GM23338 (cell line): Measurements from ENCODE around the gene CNDP2. TPM values are rescaled to one million over a fixed set of nuclear protein-coding genes. Genes with fewer than 3 reads are reported as not detected.

Experiments used
- ATAC-seq: fragments of 200-7000 bp; cut with Tn5 transposase; 3 replicates; pipeline ENCODE4 v1.9.1; 2020
- DNase-seq: peaks from one replicate; pipeline ENCODE4 v3.0.0-alpha.2; 2015; ENCODE audit warnings: low spot score
- H2AFZ ChIP-seq: fragments of 200-600 bp; sonication (generic); 2 replicates; pipeline ENCODE4 v1.8.0; 2016; ENCODE audit warnings: antibody characterized with exemption, mild to moderate bottlenecking, moderate library complexity
- H3F3A ChIP-seq: fragments of 200-600 bp; sonication (generic); replicated peaks from 2 replicates; pipeline ENCODE4 v1.8.0; 2017; ENCODE audit warnings: antibody characterized with exemption, mixed run types, low read depth
- H3K27ac ChIP-seq: fragments of 200-600 bp; sonication (generic); 2 replicates; pipeline ENCODE4 v1.6.1; 2016; ENCODE audit warnings: low read depth
- H3K27me3 ChIP-seq: fragments of 200-600 bp; sonication (generic); 2 replicates; pipeline ENCODE4 v1.8.0; 2016; ENCODE audit warnings: mild to moderate bottlenecking, mixed run types, moderate library complexity; ENCODE audit not compliant: insufficient read depth
- H3K36me3 ChIP-seq: fragments of 200-600 bp; sonication (generic); 2 replicates; pipeline ENCODE4 v1.8.0; 2016; ENCODE audit warnings: mild to moderate bottlenecking; ENCODE audit not compliant: insufficient read depth
- H3K4me1 ChIP-seq: fragments of 200-600 bp; sonication (generic); 2 replicates; pipeline ENCODE4 v1.8.0; 2016; ENCODE audit warnings: mild to moderate bottlenecking, moderate library complexity; ENCODE audit not compliant: insufficient read depth
- H3K4me2 ChIP-seq: fragments of 200-600 bp; sonication (generic); 2 replicates; pipeline ENCODE4 v1.7.1; 2017; ENCODE audit warnings: mixed run types
- H3K4me3 ChIP-seq: fragments of 200-600 bp; sonication (generic); 2 replicates; pipeline ENCODE4 v1.6.1; 2016; ENCODE audit warnings: mixed run types
- H3K79me2 ChIP-seq: fragments of 200-600 bp; sonication (generic); replicated peaks from 2 replicates; pipeline ENCODE4 v1.8.0; 2017; ENCODE audit warnings: mild to moderate bottlenecking; ENCODE audit not compliant: insufficient read depth
- H3K9me2 ChIP-seq: fragments of 200-600 bp; sonication (generic); 2 replicates; pipeline ENCODE4 v1.8.0; 2017; ENCODE audit not compliant: insufficient read depth
- H4K20me1 ChIP-seq: fragments of 200-600 bp; sonication (generic); replicated peaks from 2 replicates; pipeline ENCODE4 v1.8.0; 2017; ENCODE audit warnings: mild to moderate bottlenecking; ENCODE audit not compliant: insufficient read depth
- H3K27ac Mint-ChIP-seq: 2 replicates; pipeline ENCODE4 v1.8.0; 2020; ENCODE audit warnings: inconsistent platforms, mild to moderate bottlenecking, moderate library complexity, mixed read lengths
- H3K27me3 Mint-ChIP-seq: 3 replicates; pipeline ENCODE4 v1.8.0; 2022; ENCODE audit warnings: low read depth, mild to moderate bottlenecking, moderate library complexity, mixed read lengths, inconsistent platforms; ENCODE audit not compliant: insufficient read depth, poor library complexity
- H3K36me3 Mint-ChIP-seq: 3 replicates; pipeline ENCODE4 v1.8.0; 2021; ENCODE audit warnings: low read depth, mild to moderate bottlenecking, inconsistent platforms, moderate library complexity, mixed read lengths
- H3K4me1 Mint-ChIP-seq: 3 replicates; pipeline ENCODE4 v1.8.0; 2020; ENCODE audit warnings: mild to moderate bottlenecking, inconsistent platforms, mixed read lengths
- H3K4me3 Mint-ChIP-seq: 3 replicates; pipeline ENCODE4 v1.8.0; 2021; ENCODE audit warnings: moderate library complexity, mild to moderate bottlenecking, inconsistent platforms, mixed read lengths
- H3K9me3 Mint-ChIP-seq: 3 replicates; pipeline ENCODE4 v1.8.0; 2020; ENCODE audit warnings: moderate library complexity, mild to moderate bottlenecking, inconsistent platforms, mixed read lengths
- CREB1 ChIP-seq: fragments of 250-450 bp; sonication (Bioruptor Pico); IDR thresholded peaks from 2 replicates; pipeline ENCODE4 v1.5.0; 2020; ENCODE audit warnings: low read depth, mild to moderate bottlenecking, moderate library complexity
- CTCF ChIP-seq, 2 experiments: fragments of 200-600 bp in 1 of 2; sonication (generic) in 1 of 2; conservative IDR thresholded peaks; 2 replicates each; pipeline versions ENCODE4 v1.5.1 to v1.6.1; 2016 to 2017; ENCODE audit warnings: antibody characterized with exemption in 2 of 2, low read depth in 2 of 2, mild to moderate bottlenecking in 2 of 2, moderate library complexity in 1 of 2
- ETS1 ChIP-seq: IDR thresholded peaks from 2 replicates; pipeline ENCODE4 v1.6.1; 2016; ENCODE audit warnings: antibody characterized with exemption
- EZH2 ChIP-seq: fragments of 200-600 bp; sonication (generic); IDR thresholded peaks from one replicate; pipeline ENCODE4 v1.8.0; 2017; ENCODE audit warnings: antibody characterized with exemption, mild to moderate bottlenecking, low read depth; ENCODE audit not compliant: unreplicated experiment
- EZH2phosphoT487 ChIP-seq: fragments of 200-600 bp; sonication (generic); IDR thresholded peaks from one replicate; pipeline ENCODE4 v1.8.1; 2018; ENCODE audit warnings: antibody characterized with exemption; ENCODE audit not compliant: unreplicated experiment
- JUNB ChIP-seq: IDR thresholded peaks from one replicate; pipeline ENCODE4 v1.6.1; 2016; ENCODE audit warnings: antibody characterized with exemption; ENCODE audit not compliant: unreplicated experiment
- NANOG ChIP-seq: IDR thresholded peaks from 2 replicates; pipeline ENCODE4 v1.6.1; 2016; ENCODE audit warnings: antibody characterized with exemption, borderline replicate concordance
- POLR2AphosphoS5 ChIP-seq: IDR thresholded peaks from 2 replicates; pipeline ENCODE4 v1.6.1; 2016; ENCODE audit warnings: antibody characterized with exemption, low read depth
- REST ChIP-seq: IDR thresholded peaks from one replicate; pipeline ENCODE4 v1.6.1; 2018; ENCODE audit warnings: antibody characterized with exemption; ENCODE audit not compliant: unreplicated experiment
- STAT1 ChIP-seq: IDR thresholded peaks from one replicate; pipeline ENCODE4 v1.6.1; 2016; ENCODE audit warnings: antibody characterized with exemption; ENCODE audit not compliant: unreplicated experiment
- ZNF114 ChIP-seq: fragments of 250-450 bp; sonication (Bioruptor Pico); IDR thresholded peaks from 2 replicates; pipeline ENCODE4 v1.5.0; 2020; ENCODE audit warnings: mild to moderate bottlenecking, moderate library complexity
- ZNF331 ChIP-seq: fragments of 250-450 bp; sonication (Bioruptor Pico); IDR thresholded peaks from 2 replicates; pipeline ENCODE4 v1.5.0; 2020; ENCODE audit warnings: low read depth, mild to moderate bottlenecking, moderate library complexity
- ZNF462 ChIP-seq: fragments of 250-450 bp; sonication (Bioruptor Pico); IDR thresholded peaks from 2 replicates; pipeline ENCODE4 v1.5.0; 2020; ENCODE audit warnings: mild to moderate bottlenecking, moderate library complexity
- polyA plus RNA-seq: library from polyadenylated mRNA; unstranded; fragments of >200 nt; fragmentation: Nextera tagmentation; extraction: Ambion mirVana; gene quantifications from 2 replicates; pipeline ENCODE4 v1.2.1, GENCODE V29; 2016
- total RNA-seq: library from RNA; depleted of rRNA; stranded (reverse); fragments of >200 nt; shearing (Covaris generic); gene quantifications from 2 replicates; pipeline ENCODE4 v1.2.3, GENCODE V29; 2014

CNDP2 gene
- total and polyA plus RNA-seq, 2 experiments from 2014 or later: 116 to 175 TPM

- H3K9me3 Mint-ChIP-seq: no peaks in the 10 kb centered on the region
- H3K27me3 ChIP-seq: no peaks in the 10 kb centered on the region
- TF ChIP-seq CTCF (conservative IDR thresholded peaks at IDR 0.05; ENCODE audit: low read depth in 2 of 2) (no peak), EZH2phosphoT487 (no peak), EZH2 (no peak), NANOG (no peak), ZNF331 (no peak), REST (no peak), POLR2AphosphoS5 (no peak), JUNB (no peak), ZNF114 (no peak), CREB1 (CRISPR knock-in tag) (no peak), ETS1 (no peak), ZNF462 (CRISPR knock-in tag) (no peak), STAT1 (no peak)
- no peak overlapping the region for H3K27ac ChIP-seq
- no peak for ATAC-seq
- H3K4me3 Mint-ChIP-seq: no peak overlapping the region
- peaks cover 28% of the 10 kb centered on the region for H3K4me1 Mint-ChIP-seq
- H3K9me2 ChIP-seq: no peaks in the 10 kb centered on the region
- peaks cover 92% of the 10 kb centered on the region for H3K36me3 Mint-ChIP-seq
- H3K27ac Mint-ChIP-seq: no peak overlapping the region
- H3K36me3 ChIP-seq: peaks cover 39% of the 10 kb centered on the region
- H3K4me2 ChIP-seq: no peak overlapping the region
- no peak overlapping the region for H2AFZ ChIP-seq
- peaks cover 9% of the 10 kb centered on the region; the same call in 1 of the 2 replicates for H3K79me2 ChIP-seq
- peaks cover 2% of the 10 kb centered on the region for H3K27me3 Mint-ChIP-seq
- H3K4me1 ChIP-seq: no peaks in the 10 kb centered on the region; the same call in 1 of the 2 replicates
- no peak overlapping the region for H3K4me3 ChIP-seq
- no peaks in the 10 kb centered on the region for H3F3A ChIP-seq
- peaks cover 14% of the 10 kb centered on the region for H4K20me1 ChIP-seq
- DNase-seq: no peak
Observed at GRCh38 chr18:74508366-74508765, 12.2 kb downstream of the CNDP2 start.
